ELR (cell line): ENCODE results near the gene DVL2.

Experiments used
- DNase-seq: peaks from one replicate; pipeline ENCODE4 v3.0.0-alpha.2; 2015; ENCODE audit warnings: low read depth

Gene DVL2

DNA sequence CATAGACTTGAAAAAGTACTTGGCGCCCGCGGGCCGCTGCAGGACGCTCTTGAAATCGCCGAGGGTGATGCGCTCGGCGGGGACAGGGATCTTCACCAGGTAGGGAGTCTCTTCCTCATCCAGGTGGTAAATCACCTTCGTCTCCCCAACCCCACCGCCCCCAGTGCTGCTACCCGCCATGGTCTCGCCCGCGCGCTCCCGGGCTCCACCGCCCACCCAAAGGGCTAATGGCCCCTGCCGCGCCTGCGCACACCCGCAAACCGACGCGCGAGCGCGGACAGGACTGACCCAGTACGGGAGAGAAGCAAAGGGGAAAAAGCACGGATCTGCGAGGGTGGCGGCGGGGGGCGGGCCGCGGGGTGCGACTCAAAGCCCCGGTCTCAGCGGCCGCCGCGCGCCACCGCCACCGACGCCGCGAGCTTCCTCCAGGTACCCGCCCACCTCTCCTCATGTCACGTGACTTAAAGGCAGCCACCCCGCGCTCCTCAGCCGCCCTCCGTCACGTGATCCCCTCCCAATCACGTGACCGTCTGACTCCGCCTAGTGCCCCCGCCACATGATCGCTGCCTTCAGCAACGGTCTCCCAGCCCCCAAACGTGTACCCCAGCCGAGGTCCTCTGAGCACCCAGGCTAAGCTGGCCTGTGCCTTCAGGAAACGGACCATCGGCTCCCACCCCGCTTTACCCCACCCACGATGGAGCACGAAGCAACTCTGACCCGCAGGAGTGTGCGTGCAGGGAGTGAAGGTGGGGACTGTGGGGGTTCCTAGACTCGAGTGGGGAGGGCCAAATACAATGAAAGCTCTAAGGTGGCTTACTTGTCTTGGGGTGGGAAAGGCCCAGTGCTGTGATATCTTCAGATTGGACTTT, at the start of gene DVL2:
Gene DVL2 (minus strand): TSS at position 435 of the 869 bp plus-strand sequence. CDS start 255 bp downstream, at position 180.
- peak; percentile 97 for DNase-seq

DNA sequence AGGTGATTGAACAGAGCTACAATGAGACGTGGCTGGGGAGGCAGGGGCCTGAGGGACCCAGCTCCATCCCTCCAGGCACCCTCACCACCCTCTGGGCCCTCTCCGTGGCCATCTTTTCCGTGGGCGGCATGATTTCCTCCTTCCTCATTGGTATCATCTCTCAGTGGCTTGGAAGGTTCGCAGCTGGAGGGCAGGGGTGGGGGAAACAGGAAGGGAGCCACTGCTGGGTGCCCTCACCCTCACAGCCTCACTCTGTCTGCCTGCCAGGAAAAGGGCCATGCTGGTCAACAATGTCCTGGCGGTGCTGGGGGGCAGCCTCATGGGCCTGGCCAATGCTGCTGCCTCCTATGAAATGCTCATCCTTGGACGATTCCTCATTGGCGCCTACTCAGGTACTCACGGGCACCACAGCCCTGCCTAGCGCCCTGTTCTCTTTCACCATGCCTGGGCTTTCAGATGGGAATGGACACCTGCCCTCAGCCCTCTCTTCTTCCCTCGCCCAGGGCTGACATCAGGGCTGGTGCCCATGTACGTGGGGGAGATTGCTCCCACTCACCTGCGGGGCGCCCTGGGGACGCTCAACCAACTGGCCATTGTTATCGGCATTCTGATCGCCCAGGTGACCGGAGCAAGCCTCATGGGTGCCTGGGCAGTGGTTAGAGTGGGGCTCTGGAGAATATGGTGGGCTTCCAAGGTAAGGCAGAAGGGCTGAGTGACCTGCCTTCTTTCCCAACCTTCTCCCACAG, 49.3 kb upstream of the DVL2 start:
- DNase-seq: no peak

DNA sequence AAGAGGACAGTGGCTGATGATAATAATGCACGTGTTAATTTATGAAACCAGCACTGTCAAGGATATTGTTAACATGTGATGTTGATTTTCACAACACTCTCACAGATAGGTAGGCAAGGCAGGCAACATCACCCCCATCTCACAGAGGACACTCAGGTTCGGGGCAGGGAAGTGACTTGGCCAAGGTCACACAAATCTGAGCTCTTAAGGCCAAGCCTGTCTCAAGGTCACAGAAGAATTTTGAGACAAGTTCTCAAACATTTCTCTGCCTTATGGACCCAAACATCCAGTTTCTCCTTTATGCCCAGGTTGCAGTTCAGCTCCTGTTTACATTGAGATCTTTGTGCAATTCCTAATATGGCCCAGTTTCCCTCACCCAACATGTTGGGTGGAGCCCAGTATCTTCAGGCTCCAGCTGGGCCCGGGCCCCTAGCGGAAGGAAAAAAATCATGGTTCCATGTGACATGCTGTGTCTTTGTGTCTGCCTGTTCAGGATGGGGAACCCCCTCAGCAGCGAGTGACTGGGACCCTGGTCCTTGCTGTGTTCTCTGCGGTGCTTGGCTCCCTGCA, 48.5 kb upstream of the DVL2 start:
- no peak for DNase-seq

DNA sequence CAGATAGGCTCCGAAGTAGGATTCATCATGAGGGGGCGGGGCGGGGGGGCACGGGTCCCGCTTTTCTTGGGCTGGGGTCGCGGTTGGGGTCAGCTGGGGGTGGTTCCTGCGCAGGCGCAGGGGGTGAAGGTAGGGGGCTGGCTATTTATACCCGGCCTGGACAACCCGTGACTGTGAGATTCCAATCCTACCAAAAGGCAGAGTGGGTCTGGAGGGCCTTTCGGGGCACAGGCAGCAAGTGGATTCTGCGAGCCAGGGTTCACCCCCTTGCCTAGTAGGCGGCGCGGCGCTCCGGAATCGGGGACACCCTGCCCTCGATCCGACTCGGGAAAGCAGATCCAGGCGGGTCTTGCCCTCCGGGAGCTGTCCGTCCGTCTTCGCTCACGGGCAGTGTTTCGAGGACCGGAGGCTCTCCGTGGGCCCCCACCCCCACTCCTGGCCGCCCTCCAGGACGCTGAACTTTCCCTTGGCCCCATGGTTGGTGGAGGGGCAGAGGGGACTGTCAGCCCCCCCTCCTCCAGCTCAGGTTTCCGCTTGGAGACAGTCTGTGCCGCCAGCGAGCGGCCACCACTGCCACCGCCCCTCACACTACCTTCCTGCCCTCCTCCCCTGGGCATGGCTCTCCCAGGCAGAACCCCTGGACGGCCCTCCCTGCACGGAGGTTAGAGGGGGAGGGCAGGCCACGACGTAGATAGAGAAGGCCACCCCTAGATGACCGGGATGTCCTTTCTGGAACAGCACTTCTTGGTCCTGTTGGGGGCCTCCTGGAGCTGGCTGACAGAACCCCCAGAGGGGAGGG, 47.8 kb upstream of the DVL2 start:
- no peak for DNase-seq

DNA sequence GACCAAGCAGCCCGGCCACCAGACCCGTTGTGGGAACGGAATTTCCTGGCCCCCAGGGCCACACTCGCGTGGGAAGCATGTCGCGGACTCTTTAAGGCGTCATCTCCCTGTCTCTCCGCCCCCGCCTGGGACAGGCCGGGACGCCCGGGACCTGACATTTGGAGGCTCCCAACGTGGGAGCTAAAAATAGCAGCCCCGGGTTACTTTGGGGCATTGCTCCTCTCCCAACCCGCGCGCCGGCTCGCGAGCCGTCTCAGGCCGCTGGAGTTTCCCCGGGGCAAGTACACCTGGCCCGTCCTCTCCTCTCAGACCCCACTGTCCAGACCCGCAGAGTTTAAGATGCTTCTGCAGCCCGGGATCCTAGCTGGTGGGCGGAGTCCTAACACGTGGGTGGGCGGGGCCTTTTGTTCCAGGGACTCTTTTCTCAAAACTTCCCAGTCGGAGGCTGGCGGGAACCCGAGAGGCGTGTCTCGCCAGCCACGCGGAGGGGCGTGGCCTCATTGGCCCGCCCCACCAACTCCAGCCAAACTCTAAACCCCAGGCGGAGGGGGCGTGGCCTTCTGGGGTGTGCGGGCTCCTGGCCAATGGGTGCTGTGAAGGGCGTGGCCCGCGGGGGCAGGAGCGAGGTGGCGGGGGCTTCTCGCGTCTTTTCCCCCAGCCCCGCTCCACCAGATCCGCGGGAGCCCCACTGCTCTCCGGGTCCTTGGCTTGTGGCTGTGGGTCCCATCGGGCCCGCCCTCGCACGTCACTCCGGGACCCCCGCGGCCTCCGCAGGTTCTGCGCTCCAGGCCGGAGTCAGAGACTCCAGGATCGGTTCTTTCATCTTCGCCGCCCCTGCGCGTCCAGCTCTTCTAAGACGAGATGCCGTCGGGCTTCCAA, 47.0 kb upstream of the DVL2 start, which contains the start of gene SLC2A4:
Gene SLC2A4 (plus strand): TSS at position 645 of the 879 bp plus-strand sequence. CDS start 217 bp downstream, at position 862.
- DNase-seq: peak; percentile 97

DNA sequence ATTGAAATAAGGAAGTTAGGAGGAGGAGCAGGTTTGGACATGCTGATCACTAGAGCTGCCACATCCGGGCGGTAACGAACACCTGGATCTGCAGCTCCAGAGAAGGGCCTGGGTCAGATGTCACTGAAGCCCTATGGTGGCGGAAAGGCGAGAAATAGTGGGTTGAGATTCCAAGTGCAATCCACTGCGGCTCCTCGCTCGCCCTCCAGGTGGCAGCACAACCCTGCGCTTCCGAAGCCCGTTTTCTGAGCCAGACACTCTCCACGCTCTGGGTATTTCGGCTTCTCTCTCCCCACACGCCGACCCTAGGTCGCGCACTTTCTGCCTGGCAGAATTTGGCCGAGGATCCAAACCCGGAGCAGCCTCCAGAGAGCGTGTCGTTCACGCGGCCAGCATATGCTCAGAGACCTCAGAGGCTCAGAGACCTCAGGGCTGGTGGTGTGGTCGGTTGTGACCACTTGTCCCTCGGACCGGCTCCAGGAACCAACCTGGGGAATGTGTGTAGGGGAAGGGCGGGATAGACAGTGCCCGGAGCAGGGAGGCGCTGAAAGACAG, 46.3 kb upstream of the DVL2 start:
- DNase-seq: peak; percentile 86

DNA sequence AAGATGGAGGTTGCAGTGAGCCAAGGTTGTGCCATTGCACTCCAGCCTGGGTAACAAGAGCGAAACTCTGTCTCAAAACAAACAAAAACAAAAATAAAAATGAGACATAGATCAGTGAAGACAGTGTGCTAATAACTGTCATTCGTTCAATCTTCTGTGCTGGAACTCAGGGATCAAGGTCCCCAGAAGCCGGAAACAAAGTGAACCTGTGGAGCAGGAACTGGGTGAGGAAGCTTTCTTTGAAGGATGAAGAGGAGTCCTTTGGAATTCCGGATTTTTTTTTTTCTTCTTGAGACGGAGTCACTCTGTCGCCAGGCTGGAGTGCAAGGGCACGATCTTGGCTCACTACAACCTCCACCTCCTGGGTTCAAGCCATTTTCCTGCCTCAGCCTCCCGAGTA, 45.1 kb upstream of the DVL2 start:
- DNase-seq: no peak

DNA sequence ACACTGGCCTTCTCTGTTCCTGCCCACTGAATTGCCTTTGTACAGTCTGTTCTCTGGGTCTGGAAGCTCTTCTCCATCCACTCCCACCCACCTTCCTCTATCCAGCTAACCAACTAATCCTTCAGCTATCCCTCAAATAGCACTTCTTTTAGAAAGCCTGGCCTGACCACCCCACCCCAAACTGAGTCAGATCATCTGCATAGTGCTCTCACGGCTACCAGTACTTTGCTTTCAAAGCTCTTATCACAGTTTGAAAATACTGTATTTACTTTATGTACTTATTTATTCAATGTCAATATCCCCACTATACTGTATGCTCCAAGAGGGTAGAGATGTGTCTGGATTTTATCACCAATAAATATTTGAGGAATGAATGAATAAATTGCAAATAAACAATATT, 32.5 kb upstream of the DVL2 start:
- peak; percentile 76 for DNase-seq

DNA sequence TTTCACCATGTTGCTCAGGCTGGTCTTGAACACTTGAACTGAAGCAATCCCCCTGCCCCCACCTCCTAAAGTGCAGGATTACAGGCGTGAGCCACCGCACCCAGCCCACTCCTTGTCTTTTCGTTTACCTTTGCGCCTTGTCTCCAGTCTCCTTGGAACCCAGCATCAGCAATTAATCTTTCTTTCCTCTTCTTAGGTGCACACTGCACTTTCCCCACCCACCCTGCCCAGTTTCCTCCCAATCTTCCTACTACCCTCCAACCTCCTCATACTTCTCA, 29.4 kb upstream of the DVL2 start:
- no peak for DNase-seq

DNA sequence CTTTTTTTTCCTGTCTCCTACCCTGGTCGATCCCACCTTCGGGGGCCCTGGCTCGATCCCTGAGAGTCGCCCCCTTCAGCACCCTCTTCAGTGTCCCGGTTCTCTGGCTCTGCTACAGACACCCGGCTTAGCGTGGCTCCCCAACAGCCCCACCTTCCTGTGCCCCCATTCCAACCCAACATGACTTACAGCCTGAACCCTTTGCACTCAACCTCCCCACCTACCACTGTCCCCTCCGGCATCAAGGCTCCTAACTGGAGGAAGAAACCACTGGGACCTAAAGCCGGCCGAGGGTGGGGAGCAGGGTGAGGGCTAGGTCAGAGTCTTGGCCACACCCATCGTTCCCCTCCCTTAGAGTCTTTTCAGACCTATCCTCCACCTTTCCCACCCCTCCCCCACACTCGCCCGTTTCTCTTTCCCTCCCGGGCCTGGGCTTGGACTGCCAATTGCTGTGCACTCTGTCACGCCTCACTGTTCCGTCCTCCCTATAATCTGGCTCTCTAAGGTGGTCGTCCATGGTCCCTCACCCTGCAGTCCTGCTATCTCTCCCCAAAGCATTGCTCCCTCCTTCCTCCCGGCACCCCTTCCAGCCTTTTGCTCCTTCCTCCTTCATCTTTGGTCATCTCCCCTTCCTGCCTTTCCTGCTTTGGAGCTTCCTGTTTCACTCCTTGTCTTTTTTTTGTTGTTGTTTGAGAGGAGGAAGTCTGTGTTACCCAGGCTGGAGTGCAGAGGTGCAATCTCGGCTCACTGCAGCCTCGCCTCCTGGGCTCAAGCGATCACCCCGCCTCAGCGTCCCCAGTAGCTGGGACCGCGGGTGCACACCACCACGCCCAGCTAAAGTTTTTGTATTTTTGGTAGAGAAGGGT, 28.9 kb upstream of the DVL2 start:
- no peak for DNase-seq

DNA sequence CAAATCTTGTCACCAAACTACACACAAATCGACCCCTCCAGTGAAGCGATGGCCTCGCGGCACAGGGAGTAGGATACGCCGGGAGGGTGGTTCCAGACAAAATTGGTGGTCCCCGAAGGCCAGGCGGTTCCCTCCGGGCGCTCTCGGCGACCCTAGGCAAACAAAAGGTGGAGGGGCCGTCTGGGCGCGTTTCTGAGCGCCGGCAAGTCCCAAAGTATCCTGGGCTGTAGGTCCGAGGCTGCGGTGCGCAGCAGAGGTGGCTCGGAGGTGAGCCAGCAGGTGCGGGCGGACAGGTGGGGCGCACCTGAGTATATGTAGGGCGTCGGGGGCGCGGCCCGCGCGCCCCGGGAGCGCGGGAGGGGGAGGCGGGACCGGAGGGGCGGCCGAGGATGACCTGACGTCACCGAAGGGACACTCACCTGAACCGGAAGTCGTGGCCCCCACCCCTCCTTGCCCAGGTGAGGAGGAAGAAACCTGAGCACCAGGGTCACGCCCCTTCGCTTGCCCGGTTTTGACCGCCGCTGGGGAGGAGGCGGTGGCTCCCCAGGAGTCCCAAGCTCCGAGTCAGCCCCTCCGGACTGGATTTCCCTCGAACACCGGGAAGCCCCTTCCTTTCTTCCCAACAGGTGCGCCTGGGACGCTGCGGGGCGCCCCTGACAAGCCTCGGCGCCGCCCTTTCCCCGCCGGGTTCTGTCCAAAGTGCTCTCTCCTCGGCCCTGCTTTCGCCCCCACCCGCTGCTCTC, 28.0 kb upstream of the DVL2 start, which contains the start of gene CLDN7:
Gene CLDN7 (minus strand): TSS at position 287 of the 743 bp plus-strand sequence. CDS start 435 bp downstream, outside the sequence.
- DNase-seq: no peak

DNA sequence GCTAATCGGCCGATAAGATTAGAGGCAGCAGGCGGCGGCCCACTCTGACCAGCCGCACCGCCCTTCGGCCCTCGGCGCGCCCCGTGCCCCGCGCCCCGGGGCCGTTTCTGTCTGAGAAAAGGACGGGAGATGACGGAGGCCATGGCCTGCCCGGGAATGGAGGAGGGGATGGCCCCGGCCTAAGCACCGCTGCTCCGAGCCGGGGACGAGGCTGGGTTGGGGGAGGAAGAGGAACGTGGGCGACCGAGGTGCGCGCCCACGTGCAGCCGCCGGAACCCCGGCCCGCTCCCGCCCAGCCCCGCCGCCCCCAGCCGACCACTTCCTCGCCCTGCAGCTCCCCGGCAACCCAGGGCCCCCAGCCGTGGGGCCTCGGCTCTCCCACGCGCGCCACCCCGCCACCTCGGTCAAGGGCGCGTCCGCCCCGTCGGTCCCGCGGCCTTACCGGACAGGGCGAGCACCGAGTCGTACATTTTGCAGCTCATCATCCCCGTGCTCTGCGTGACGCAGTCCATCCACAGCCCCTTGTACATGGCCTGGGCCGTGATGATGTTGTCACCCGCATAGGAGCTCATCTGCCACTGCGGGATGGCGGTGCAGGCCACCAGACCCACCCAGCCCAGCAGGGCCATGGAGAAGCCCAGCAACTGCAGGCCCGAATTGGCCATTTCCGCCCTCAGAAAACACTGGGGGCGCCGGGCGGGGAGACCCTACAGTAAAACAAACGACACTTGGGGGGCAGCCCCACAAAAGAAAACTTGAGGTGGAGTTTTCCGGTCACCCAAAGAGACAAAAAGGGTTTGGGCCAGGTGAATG, 27.3 kb upstream of the DVL2 start:
- DNase-seq: no peak

DNA sequence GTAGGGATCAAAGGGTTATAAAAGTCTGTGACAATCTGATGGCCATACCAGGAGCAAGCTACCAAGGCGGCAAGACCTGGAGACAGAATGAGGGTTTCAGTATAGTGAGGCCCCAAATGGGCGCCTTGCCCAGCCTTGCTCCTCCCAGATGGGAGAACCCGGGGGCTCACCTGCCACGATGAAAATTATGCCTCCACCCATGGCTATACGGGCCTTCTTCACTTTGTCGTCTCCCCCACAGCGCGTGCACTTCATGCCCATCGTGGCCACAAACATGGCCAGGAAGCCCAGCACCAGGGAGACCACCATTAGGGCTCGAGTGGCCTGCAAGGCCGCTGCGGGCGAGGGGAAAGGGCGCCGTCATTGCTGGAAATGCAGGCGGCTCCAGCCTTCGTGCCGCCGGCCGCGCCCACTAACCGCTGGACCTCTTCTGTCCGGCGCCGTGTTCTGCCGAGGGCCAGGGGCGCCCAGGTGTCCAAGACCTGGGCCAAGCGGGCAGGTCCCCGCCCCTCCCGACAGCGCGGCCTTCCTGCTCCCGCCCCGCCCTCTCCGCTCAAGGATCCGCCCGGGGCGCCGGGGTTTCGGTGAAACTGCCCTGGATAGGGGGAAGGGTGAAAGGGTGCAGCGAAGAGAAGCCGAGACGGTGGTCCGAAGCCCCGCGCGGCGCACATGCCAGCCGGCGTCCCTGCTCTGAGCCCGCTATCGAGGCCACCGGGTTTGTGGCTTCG, 26.5 kb upstream of the DVL2 start:
- no peak for DNase-seq

DNA sequence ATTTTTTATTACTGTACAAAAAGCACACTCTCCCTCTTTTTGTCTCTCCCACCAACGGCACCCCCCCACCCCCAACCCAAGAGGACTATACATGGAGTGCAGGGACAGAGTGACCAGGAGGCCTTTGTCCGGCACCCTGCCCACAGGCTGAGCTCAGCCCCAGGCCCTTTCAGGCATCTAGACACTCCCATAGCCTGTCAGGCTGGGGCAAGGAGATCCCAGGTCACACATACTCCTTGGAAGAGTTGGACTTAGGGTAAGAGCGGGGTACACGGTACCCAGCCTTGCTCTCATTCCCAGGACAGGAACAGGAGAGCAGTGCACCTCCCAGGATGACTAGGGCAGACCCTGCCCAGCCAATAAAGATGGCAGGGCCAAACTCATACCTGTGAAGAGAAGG, 25.8 kb upstream of the DVL2 start:
- DNase-seq: no peak

DNA sequence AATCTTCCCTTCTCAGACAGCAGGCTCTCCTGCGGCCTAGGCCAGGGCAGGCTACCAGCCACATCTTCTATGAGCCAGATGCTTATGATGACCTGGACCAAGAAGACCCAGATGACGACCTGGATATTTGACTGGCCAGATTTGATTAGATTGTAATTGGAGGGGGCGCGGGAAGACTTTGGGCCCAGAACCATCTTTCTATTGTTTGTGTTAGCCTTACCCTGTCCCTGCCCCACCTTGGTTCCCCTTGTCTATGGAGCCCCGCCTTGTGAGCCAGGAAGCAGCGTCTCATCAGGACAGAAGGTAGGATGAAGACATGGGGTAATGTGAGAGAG, 25.2 kb upstream of the DVL2 start:
- no peak for DNase-seq

DNA sequence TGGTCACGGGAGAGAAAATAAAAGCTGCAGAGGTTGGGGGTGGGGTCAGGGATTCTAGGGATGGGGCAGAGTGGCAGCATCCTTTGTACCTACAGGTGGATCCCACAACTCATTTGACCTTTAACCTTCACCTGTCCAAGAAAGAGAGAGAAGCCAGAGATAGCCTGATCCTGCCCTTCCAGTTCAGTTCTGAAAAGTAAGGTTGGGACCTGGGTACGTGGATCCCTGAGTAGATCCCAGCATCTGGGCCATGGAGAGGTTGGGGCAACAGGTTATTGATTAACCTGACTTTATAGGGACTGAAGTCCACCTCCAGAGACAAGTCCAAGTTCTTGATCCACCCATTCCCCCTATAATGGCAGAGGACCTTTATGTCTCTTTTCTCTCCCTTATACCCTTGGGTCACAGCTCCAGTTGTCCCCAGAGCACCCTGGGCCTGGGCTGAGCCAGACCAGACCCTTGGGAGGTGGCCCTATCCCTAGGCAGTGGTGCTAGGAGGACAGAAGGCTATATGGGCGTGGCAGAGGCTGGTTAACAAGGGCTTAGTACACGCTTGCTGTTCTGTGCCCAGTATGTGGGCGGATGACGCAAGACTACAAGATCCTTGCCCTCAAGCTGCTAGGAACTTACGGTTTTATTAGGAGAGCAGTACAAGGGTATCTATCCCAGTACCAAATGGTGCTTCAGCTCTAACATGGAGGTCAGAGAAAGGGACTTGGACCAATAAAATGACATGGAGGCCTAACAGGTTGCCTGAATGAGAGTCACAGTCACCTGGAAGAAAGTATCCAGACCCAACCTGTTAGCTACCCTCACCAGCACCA, 24.6 kb upstream of the DVL2 start:
- peak; percentile 28 for DNase-seq
